Duodenal mucosa (tissue), 2 donors: ENCODE data around the gene RLN3.

ENCODE experiments used
- H3K27ac ChIP-seq: one replicate; pipeline ENCODE4 v1.7.0; 2013; ENCODE audit warnings: low read depth, low read length
- H3K27me3 ChIP-seq, 2 donors: one replicate each; pipeline ENCODE4 v1.7.0; 2013; ENCODE audit warnings: low read length in 2 of 2, control low read depth in 1 of 2; ENCODE audit not compliant: insufficient read depth in 2 of 2, control insufficient read depth in 1 of 2
- H3K36me3 ChIP-seq, 2 donors: one replicate each; pipeline ENCODE4 v1.7.0; 2013; ENCODE audit warnings: low read length in 2 of 2, control low read depth in 1 of 2; ENCODE audit not compliant: insufficient read depth in 2 of 2, control insufficient read depth in 1 of 2
- H3K4me1 ChIP-seq, 2 donors: one replicate each; pipeline ENCODE4 v1.7.0; 2013; ENCODE audit warnings: low read length in 2 of 2, control low read depth in 1 of 2; ENCODE audit not compliant: insufficient read depth in 2 of 2, control insufficient read depth in 1 of 2
- H3K4me3 ChIP-seq, 2 donors: one replicate each; pipeline ENCODE4 v1.7.0; 2013; ENCODE audit warnings: low read length in 2 of 2, low read depth in 1 of 2
- H3K9ac ChIP-seq, 2 donors: one replicate each; pipeline ENCODE4 v1.7.0; 2013; ENCODE audit warnings: low read length in 2 of 2, low read depth in 1 of 2
- H3K9me3 ChIP-seq, 2 donors: one replicate each; pipeline ENCODE4 v1.7.0; 2013; ENCODE audit warnings: low read length in 2 of 2, control low read depth in 1 of 2; ENCODE audit not compliant: control insufficient read depth in 1 of 2

Gene RLN3

GRCh38 chr19:14054099-14054498 lies 26.2 kb downstream of the RLN3 start:
- H3K4me3 ChIP-seq, result no peak overlapping the region
- no peak overlapping the region for H3K27ac ChIP-seq
- H3K9ac ChIP-seq, result no peak overlapping the region
- H3K27me3 ChIP-seq, result peaks cover 11 to 13% of the 10 kb centered on the region in 2 donors
- H3K36me3 ChIP-seq, result peaks cover 0 to 8% of the 10 kb centered on the region in 2 donors
- H3K4me1 ChIP-seq, result peaks cover 2 to 4% of the 10 kb centered on the region in 2 donors
- H3K9me3 ChIP-seq, result no peaks in the 10 kb centered on the region

GRCh38 chr19:14054721-14055120 lies 26.8 kb downstream of the RLN3 start:
- peaks cover 6 to 8% of the 10 kb centered on the region in 2 donors for H3K4me1 ChIP-seq
- no peak overlapping the region for H3K9ac ChIP-seq
- H3K36me3 ChIP-seq, result peaks cover 0 to 8% of the 10 kb centered on the region in 2 donors
- H3K9me3 ChIP-seq, result no peaks in the 10 kb centered on the region
- no peak overlapping the region for H3K4me3 ChIP-seq
- H3K27me3 ChIP-seq, result peaks cover 11 to 19% of the 10 kb centered on the region in 2 donors
- H3K27ac ChIP-seq, result no peak overlapping the region

- H3K27me3 ChIP-seq, result peaks cover 11 to 22% of the 10 kb centered on the region in 2 donors
Measured at GRCh38 chr19:14055396-14055795, 27.4 kb downstream of the RLN3 start.

GRCh38 chr19:14056069-14056666 lies 28.2 kb downstream of the RLN3 start:
- Histone ChIP-seq H3K27ac (no peak overlapping the region), H3K4me1 (peaks cover 9 to 12% of the 10 kb centered on the region in 2 donors), H3K4me3 (no peak overlapping the region), H3K9ac (no peak overlapping the region), H3K9me3 (no peaks in the 10 kb centered on the region), H3K36me3 (peaks cover 0 to 5% of the 10 kb centered on the region in 2 donors), H3K27me3 (peaks cover 11 to 22% of the 10 kb centered on the region in 2 donors)

More at GRCh38 chr19:14055396-14055795, 27.4 kb downstream of the RLN3 start:
- Histone ChIP-seq H3K27ac (no peak overlapping the region), H3K36me3 (peaks cover 0 to 8% of the 10 kb centered on the region in 2 donors), H3K9ac (no peak overlapping the region), H3K4me3 (no peak overlapping the region), H3K4me1 (peaks cover 9 to 11% of the 10 kb centered on the region in 2 donors), H3K9me3 (no peaks in the 10 kb centered on the region)

GRCh38 chr19:14056741-14057356 lies 28.9 kb downstream of the RLN3 start:
- Histone ChIP-seq H3K27me3 (peaks cover 11 to 22% of the 10 kb centered on the region in 2 donors), H3K36me3 (peaks cover 0 to 5% of the 10 kb centered on the region in 2 donors), H3K27ac (no peak overlapping the region), H3K9me3 (no peaks in the 10 kb centered on the region), H3K4me1 (peaks cover 16 to 19% of the 10 kb centered on the region in 2 donors), H3K4me3 (no peak overlapping the region), H3K9ac (no peak overlapping the region)

GRCh38 chr19:14058182-14059092 lies 30.5 kb downstream of the RLN3 start:
- no peaks in the 10 kb centered on the region for H3K9me3 ChIP-seq
- peaks cover 20 to 21% of the 10 kb centered on the region in 2 donors for H3K4me1 ChIP-seq
- H3K4me3 ChIP-seq, result no peak overlapping the region
- no peaks in the 10 kb centered on the region for H3K36me3 ChIP-seq
- no peak overlapping the region for H3K9ac ChIP-seq
- H3K27me3 ChIP-seq, result peaks cover 11 to 22% of the 10 kb centered on the region in 2 donors
- H3K27ac ChIP-seq, result no peak overlapping the region

- H3K4me3 ChIP-seq, result no peak overlapping the region
- H3K4me1 ChIP-seq, result peaks cover 20 to 21% of the 10 kb centered on the region in 2 donors
- no peak overlapping the region for H3K27ac ChIP-seq
- H3K9me3 ChIP-seq, result no peaks in the 10 kb centered on the region
- H3K27me3 ChIP-seq, result peaks cover 11 to 22% of the 10 kb centered on the region in 2 donors
- H3K9ac ChIP-seq, result no peak overlapping the region
- H3K36me3 ChIP-seq, result no peaks in the 10 kb centered on the region
Measured at GRCh38 chr19:14059093-14059480, 31.1 kb downstream of the RLN3 start.

- H3K27me3 ChIP-seq, result peaks cover 11 to 22% of the 10 kb centered on the region in 2 donors
Measured at GRCh38 chr19:14059652-14060155, 31.8 kb downstream of the RLN3 start.

GRCh38 chr19:14061081-14061749 lies 33.3 kb downstream of the RLN3 start:
- Histone ChIP-seq H3K4me1 (peaks cover 20 to 21% of the 10 kb centered on the region in 2 donors), H3K9ac (no peak overlapping the region), H3K9me3 (no peaks in the 10 kb centered on the region), H3K36me3 (no peaks in the 10 kb centered on the region), H3K27me3 (peaks cover 11 to 22% of the 10 kb centered on the region in 2 donors), H3K4me3 (peak overlapping the region in 1 of 2 donors; percentile 55), H3K27ac (no peak overlapping the region)

More at GRCh38 chr19:14059652-14060155, 31.8 kb downstream of the RLN3 start:
- Histone ChIP-seq H3K4me1 (peaks cover 20 to 21% of the 10 kb centered on the region in 2 donors), H3K36me3 (no peaks in the 10 kb centered on the region), H3K9ac (no peak overlapping the region), H3K4me3 (no peak overlapping the region), H3K9me3 (no peaks in the 10 kb centered on the region), H3K27ac (no peak overlapping the region)
